C4-2B (cell line): Measurements from ENCODE around the gene TMX2.

Source experiments
- H3K27ac ChIP-seq: fragments of 450-650 bp; 2 replicates; pipeline ENCODE4 v1.5.1; 2017
- CTCF ChIP-seq: fragments of 450-650 bp; conservative IDR thresholded peaks from 2 replicates; pipeline ENCODE4 v1.5.1; 2017; ENCODE audit warnings: mild to moderate bottlenecking
- ZFX ChIP-seq: fragments of 450-650 bp; IDR thresholded peaks from 2 replicates; pipeline ENCODE4 v1.6.1; 2017

Gene TMX2

GRCh38 chr11:57744357-57744756, 32.0 kb downstream of the TMX2 start:
- H3K27ac ChIP-seq: no peak overlapping the region
- no peak for TF ChIP-seq CTCF
- no peak for TF ChIP-seq ZFX

GRCh38 chr11:57745206-57745605, 32.8 kb downstream of the TMX2 start:
- TF ChIP-seq ZFX (no peak), CTCF (no peak)
- no peak overlapping the region for H3K27ac ChIP-seq

- TF ChIP-seq ZFX: no peak
- no peak for TF ChIP-seq CTCF
- no peak overlapping the region for H3K27ac ChIP-seq
Measured at GRCh38 chr11:57746920-57747319, 34.5 kb downstream of the TMX2 start.

GRCh38 chr11:57751176-57751575, 38.8 kb downstream of the TMX2 start:
- H3K27ac ChIP-seq: no peak overlapping the region
- TF ChIP-seq ZFX (no peak), CTCF (no peak)

- peak within 1 kb of the TSS; percentile 39 for H3K27ac ChIP-seq
- TF ChIP-seq ZFX (no peak), CTCF (peak; percentile 81)
Measured at GRCh38 chr11:57751676-57752253, 39.4 kb downstream of the TMX2 start, which contains the start of gene BTBD18. Gene BTBD18 (minus strand): TSS chr11:57751819. CDS start chr11:57751188, 631 bp downstream.

GRCh38 chr11:57752954-57753353, 40.6 kb downstream of the TMX2 start:
- TF ChIP-seq CTCF (no peak), ZFX (no peak)
- H3K27ac ChIP-seq: no peak overlapping the region; the same call in 1 of the 2 replicates

- TF ChIP-seq ZFX: no peak
- TF ChIP-seq CTCF: no peak
- no peak overlapping the region for H3K27ac ChIP-seq
Measured at GRCh38 chr11:57758174-57758573, 45.8 kb downstream of the TMX2 start.
